Measurements from ENCODE around the gene SDK1. TPM values are rescaled to one million over a fixed set of nuclear protein-coding genes. Genes with fewer than 3 reads are reported as not detected.

Gene SDK1
- total RNA-seq, 1 donor, result 0.43 TPM

DNA sequence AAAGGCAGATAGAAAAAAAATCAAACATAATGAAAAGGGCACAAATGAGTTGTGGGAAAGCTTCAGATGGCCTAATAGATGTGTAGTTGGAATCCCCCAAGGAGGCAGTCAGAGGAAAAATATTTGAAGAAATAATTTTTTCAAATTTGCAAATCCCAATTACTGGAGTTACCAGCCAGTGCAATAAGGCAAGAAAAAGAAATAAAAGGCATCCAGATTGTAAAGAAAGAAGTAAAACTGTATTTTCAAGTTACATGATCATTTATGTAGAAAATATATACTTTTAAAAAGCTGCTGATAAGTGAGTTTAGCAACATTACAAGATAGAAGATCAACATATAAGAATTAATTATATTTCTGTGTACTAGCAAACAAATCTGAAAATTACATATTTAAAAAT, 329.0 kb downstream of the SDK1 start:
- DNase-seq (ENCODE audit: low read depth), result no peak
- no peak overlapping the region for H3K4me3 ChIP-seq (ENCODE audit: low read depth, low read length)
- no peak for TF ChIP-seq CTCF (IDR thresholded peaks at IDR 0.05; ENCODE audit: insufficient read depth, low read depth, low read length)

DNA sequence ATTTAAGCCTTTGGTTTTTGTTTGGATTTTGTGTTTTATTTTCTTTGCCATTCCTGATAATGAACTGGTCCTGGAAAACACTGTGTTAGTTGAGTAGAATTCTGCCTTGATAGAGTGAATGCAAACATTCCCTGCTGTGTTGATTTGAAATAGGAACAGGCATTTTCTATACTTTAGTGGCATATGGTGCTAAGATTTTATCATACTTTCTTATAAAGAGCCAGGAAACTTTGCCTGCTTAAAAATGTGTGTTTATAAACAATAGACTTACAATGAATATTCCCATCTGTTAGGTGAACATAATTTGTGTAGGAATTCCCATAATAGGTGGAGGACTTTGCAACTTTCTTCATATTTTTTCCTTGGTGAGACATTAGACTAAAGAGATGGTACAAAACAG, 333.3 kb downstream of the SDK1 start:
- no peak for TF ChIP-seq CTCF (IDR thresholded peaks at IDR 0.05; ENCODE audit: insufficient read depth, low read depth, low read length)
- DNase-seq (ENCODE audit: low read depth), result no peak
- no peak overlapping the region for H3K4me3 ChIP-seq (ENCODE audit: low read depth, low read length)

DNA sequence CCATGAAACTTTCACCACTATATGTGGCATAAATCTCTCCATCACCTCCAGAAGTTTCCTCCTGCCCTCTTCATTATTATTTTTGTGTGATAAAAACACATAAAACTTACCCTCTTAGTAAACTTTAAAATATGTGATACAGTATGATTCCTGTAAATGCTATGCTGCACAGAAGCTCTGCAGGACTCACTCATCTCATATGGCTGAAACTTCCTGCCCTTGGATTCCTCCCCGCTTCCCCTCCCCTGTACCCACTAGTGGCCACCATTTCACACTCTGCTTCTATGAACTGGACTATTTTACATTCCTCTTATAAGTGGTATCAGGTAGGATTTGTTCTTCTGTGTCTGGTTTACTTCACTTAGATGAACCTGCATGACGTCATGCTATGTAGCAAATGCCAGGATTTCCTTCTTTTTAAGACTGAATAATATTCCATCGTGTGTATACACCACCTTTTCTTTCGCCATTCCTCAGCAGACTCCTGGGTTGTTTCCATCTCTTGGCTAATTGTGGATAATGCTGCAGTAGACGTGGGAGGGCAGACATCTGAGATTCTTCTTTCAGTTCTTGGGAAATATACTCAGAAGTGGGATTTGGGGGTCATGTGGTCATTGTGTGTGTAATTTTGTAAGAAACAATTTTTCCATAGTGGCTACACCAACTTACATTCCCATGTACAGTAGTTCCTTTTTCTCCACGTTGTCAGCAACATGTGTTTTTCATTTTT, 335.2 kb downstream of the SDK1 start:
- TF ChIP-seq CTCF (IDR thresholded peaks at IDR 0.05; ENCODE audit: insufficient read depth, low read depth, low read length), result no peak
- no peak overlapping the region for H3K4me3 ChIP-seq (ENCODE audit: low read depth, low read length)
- DNase-seq (ENCODE audit: low read depth), result peak; percentile 41

DNA sequence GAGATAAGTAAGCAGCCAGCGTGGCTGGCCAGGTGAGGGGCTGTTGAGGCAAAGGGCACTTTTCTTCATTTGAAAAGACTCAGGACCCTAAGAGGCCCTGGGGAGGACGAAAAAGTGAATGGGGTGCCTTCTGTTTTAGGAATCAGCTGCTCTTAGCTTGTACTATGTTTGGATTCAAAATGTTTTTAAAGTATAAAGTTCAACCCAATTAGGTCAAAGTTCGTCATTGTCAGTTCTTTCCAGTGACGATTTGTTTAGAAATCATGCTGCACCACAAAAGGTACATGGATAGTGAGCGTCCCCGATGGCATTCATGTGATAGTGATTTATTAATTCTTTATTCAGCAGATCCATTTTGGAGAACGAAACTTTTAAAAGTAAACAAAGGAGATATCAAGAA, 338.2 kb downstream of the SDK1 start:
- TF ChIP-seq CTCF (IDR thresholded peaks at IDR 0.05; ENCODE audit: insufficient read depth, low read depth, low read length), result no peak
- no peak for DNase-seq (ENCODE audit: low read depth)
- no peak overlapping the region for H3K4me3 ChIP-seq (ENCODE audit: low read depth, low read length)

GRCh38 chr7:3641582-3641981, 340.5 kb downstream of the SDK1 start:
- H3K4me3 ChIP-seq (ENCODE audit: low read depth, low read length), result no peak overlapping the region

DNA sequence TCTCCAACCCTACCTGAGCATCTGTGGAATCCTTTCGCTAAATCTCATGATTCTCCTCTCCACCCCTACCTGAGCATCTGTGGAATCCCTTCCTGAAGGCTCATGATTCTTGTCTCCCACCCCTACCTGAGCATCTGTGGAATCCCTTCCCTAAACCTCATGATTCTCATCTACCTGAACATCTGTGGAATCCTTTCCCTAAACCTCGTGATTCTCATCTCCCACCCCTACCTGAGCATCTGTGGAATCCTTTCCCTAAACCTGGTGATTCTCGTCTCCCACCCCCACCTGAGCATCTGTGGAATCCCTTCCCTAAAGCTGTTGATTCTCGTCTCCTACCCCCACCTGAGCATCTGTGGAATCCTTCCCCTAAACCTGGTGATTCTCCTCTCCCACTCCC, 342.0 kb downstream of the SDK1 start:
- no peak for DNase-seq (ENCODE audit: low read depth)
- TF ChIP-seq CTCF (IDR thresholded peaks at IDR 0.05; ENCODE audit: insufficient read depth, low read depth, low read length), result no peak
- no peak overlapping the region for H3K4me3 ChIP-seq (ENCODE audit: low read depth, low read length)

More at GRCh38 chr7:3641582-3641981, 340.5 kb downstream of the SDK1 start:
- no peak for TF ChIP-seq CTCF (IDR thresholded peaks at IDR 0.05; ENCODE audit: insufficient read depth, low read depth, low read length)
- DNase-seq (ENCODE audit: low read depth), result no peak

GRCh38 chr7:3648276-3648675, 347.2 kb downstream of the SDK1 start:
- TF ChIP-seq CTCF (IDR thresholded peaks at IDR 0.05; ENCODE audit: insufficient read depth, low read depth, low read length), result no peak
- no peak overlapping the region for H3K4me3 ChIP-seq (ENCODE audit: low read depth, low read length)
- DNase-seq (ENCODE audit: low read depth), result no peak
